Aorta (tissue), 5 donors: ENCODE results near the gene SLC12A7. TPM values are rescaled to one million over a fixed set of nuclear protein-coding genes. Genes with fewer than 3 reads are reported as not detected.

Source experiments
- ATAC-seq: fragments of 200-7000 bp; cut with Tn5 transposase; one replicate; pipeline ENCODE4 v1.9.1; 2022; ENCODE audit warnings: moderate library complexity; ENCODE audit not compliant: low FRiP score
- DNase-seq, 2 donors: peaks; one replicate each; pipeline ENCODE4 v3.0.0-alpha.2; 2020
- H3K27ac ChIP-seq, 2 donors: one replicate each; pipeline ENCODE4 v1.5.1; 2013; ENCODE audit warnings: low read length in 2 of 2, mild to moderate bottlenecking in 2 of 2, moderate library complexity in 2 of 2, control low read depth in 1 of 2, inconsistent platforms in 1 of 2, low read depth in 1 of 2
- H3K27me3 ChIP-seq, 2 donors: one replicate each; pipeline ENCODE4 v1.6.1; 2013; ENCODE audit warnings: control low read depth in 1 of 2, low read length in 1 of 2, mild to moderate bottlenecking in 1 of 2, moderate library complexity in 1 of 2; ENCODE audit not compliant: insufficient read depth in 2 of 2, control insufficient read depth in 1 of 2
- H3K36me3 ChIP-seq, 2 donors: one replicate each; pipeline ENCODE4 v1.6.1; 2013; ENCODE audit warnings: control low read depth in 1 of 2, low read length in 1 of 2, mild to moderate bottlenecking in 1 of 2; ENCODE audit not compliant: insufficient read depth in 2 of 2, control insufficient read depth in 1 of 2
- H3K4me1 ChIP-seq, 2 donors: one replicate each; pipeline ENCODE4 v1.6.1; 2013; ENCODE audit warnings: low read length in 2 of 2, control low read depth in 1 of 2, mild to moderate bottlenecking in 1 of 2, moderate library complexity in 1 of 2; ENCODE audit not compliant: insufficient read depth in 2 of 2, control insufficient read depth in 1 of 2
- H3K4me3 ChIP-seq, 2 donors: one replicate each; pipeline ENCODE4 v1.5.1; 2013; ENCODE audit warnings: low read length in 2 of 2, control low read depth in 1 of 2, mild to moderate bottlenecking in 1 of 2
- H3K9me3 ChIP-seq: one replicate; pipeline ENCODE4 v1.6.1; 2013; ENCODE audit warnings: mild to moderate bottlenecking, low read length; ENCODE audit not compliant: control insufficient read depth
- WGBS, 2 donors: extraction: QIAGEN DNeasy Blood & Tissue Kit; methylation state at CpG; one replicate each; pipeline ENCODE4 v1.1.7; 2013; 5-methylcytosine and 5-hydroxymethylcytosine counted together
- intact Hi-C, 2 donors: fragments of 100-400 bp; cut with DNase I; formaldehyde crosslinking; loops; one replicate each; pipeline versions ENCODE4 v1.14.2 to v1.15.0; 2022
- polyA plus RNA-seq, 2 donors: library from polyadenylated mRNA; stranded (reverse); fragments of 200-250 nt; gene quantifications; one replicate each; pipeline ENCODE4 v1.2.3, GENCODE V29; 2013
- total RNA-seq, 2 donors: library from RNA; stranded (reverse); fragmentation: NEBNext Ultra II Directional; extraction: Animal tissue kit (Norgen Biotek cat#: 25700); gene quantifications; one replicate each; pipeline ENCODE4 v1.2.1, GENCODE V29; 2021
- donor health status: healthy with polysubstance abuse.
- donor health status: Bipolar disorder and iron deficiency.
- donor health status: DM: no; HTN: no; CAD: no.
- donor health status: DM: no; HTN: no; CAD: no.
- donor health status: DM: yes; HTN: yes; CAD: no.

The SLC12A7 gene
- total and polyA plus RNA-seq, 4 donors: 4.5 to 54.4 (median 19.3) TPM

DNA sequence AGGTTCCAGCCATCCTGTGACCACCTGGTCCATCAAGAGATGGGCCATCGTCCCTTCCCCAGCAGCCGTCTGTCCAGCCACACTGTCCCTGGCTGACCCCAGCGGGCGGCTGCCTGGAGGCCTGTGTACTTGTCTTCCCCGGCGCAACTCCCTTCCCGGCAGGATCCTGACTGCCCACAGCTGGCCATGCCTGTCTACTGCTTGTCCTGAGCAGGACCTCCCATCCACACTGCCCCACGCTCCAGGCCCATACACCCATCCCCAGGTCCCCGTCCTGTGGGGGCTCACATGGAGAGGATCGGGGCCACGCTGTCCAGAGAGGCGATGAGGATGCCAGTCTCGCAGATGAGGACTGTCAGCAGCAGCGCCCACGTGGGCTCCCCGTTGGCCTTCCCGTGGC, 35.5 kb downstream of the SLC12A7 start:
- intact Hi-C loops: no loop called here
- DNase-seq (no peak), ATAC-seq (no peak)
- Histone ChIP-seq H3K9me3 (no peaks in the 10 kb centered on the region), H3K27me3 (no peaks in the 10 kb centered on the region), H3K4me1 (no peaks in the 10 kb centered on the region), H3K36me3 (no peaks in the 10 kb centered on the region), H3K4me3 (no peak overlapping the region), H3K27ac (no peak overlapping the region)
- WGBS, 2 donors: 94 to 95% methylated on average over 17 of the region's 17 CpGs

DNA sequence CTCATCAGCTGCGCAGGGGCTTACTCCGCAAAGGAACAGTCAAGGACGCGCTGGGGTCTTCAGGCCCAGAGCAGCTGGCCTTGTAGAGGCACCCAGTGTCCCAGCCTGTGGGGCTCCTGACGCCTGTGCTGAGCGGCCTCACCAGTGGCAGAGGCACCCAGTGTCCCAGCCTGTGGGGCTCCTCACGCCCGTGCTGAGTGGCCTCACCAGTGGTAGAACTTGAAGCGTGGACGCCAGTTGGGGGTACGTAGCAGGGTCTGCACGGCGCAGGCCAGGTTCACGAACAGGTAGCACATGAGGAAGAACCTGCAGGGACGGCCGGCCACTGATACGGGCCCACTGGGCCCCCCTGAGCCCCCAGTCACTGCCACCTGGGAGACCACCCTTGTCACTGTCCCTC, 35.9 kb downstream of the SLC12A7 start:
- H3K27ac ChIP-seq: no peak overlapping the region
- no peaks in the 10 kb centered on the region for H3K27me3 ChIP-seq
- no peaks in the 10 kb centered on the region for H3K36me3 ChIP-seq
- no peaks in the 10 kb centered on the region for H3K4me1 ChIP-seq
- intact Hi-C loops: no loop called here
- peak; percentile 39 for ATAC-seq
- no peak overlapping the region for H3K4me3 ChIP-seq
- WGBS, 2 donors: 96% methylated on average over 17 of the region's 17 CpGs
- no peaks in the 10 kb centered on the region for H3K9me3 ChIP-seq
- DNase-seq: no peak

- H3K4me3 ChIP-seq: no peak overlapping the region
- no peak overlapping the region for H3K27ac ChIP-seq
- WGBS, 2 donors: 83 to 88% methylated on average over 10 of the region's 10 CpGs
- H3K4me1 ChIP-seq: no peaks in the 10 kb centered on the region
- ATAC-seq (no peak), DNase-seq (no peak)
- H3K9me3 ChIP-seq: no peaks in the 10 kb centered on the region
- intact Hi-C loops: no loop called here
- no peaks in the 10 kb centered on the region for H3K27me3 ChIP-seq
- H3K36me3 ChIP-seq: no peaks in the 10 kb centered on the region
Observed at GRCh38 chr5:1075555-1075881, 36.3 kb downstream of the SLC12A7 start.

DNA sequence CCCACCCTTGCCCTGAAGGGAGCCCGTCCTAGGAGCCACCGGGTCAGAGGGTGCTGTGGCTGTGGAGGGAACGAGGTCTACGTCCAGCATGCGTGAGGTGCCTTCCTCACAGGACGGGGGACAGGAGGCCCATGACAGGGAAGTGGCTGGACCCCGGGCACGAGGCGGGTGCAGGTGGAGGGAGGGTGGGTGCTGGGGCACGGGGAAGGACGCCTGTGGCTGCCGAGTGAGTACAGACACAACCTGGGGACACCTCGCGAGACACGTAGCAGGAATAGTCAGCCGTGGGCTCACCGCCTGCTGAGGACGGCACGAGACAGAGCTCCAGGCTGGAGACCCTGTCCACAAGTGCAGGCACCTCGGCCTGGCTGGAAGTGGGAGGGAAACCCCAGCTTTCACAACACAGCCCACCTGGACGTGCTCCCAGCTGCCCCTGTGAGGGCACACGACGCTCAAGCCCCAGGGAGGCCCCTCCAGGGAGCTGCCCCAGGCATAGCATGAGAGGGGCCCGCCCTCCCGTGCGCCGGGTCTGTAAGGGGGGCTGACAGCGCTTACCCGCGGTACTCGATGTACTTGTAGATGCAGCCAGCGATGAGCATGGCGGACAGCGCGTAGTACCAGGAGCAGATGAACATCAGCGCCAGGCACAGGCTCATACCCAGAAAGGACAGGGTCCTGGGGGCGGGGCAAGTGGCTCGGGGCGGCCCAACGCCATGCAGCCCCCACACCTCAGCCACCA, 36.9 kb downstream of the SLC12A7 start:
- Histone ChIP-seq H3K4me1 (no peaks in the 10 kb centered on the region), H3K4me3 (no peak overlapping the region), H3K9me3 (no peaks in the 10 kb centered on the region), H3K27me3 (no peaks in the 10 kb centered on the region), H3K36me3 (no peaks in the 10 kb centered on the region), H3K27ac (no peak overlapping the region)
- 90 to 92% methylated on average over 40 of the region's 40 CpGs for WGBS, 2 donors
- intact Hi-C loops: no loop called here
- no peak for DNase-seq
- ATAC-seq: peak; percentile 53

DNA sequence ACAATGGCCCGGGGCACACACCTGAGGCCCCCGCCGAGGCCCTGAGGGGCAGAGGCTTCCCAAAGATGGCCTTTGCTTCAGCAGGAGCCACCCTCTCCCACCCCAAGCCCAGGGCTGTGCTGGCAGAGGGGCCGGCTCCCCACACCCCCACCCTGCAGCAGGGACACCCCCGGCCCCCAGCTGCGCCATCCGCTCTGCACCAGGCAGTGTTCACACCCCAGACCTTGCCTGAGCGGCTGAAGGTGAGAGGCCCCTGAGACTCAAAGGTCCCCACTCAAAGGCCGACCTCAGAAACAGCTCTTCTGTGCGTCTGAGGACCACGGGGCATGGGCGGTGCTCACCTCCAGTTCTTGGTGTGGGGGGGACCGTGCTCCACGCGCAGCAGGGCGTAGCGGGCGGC, 37.6 kb downstream of the SLC12A7 start:
- H3K9me3 ChIP-seq: no peaks in the 10 kb centered on the region
- 93% methylated on average over 18 of the region's 18 CpGs for whole genome bisulfite sequencing, 2 donors
- DNase-seq (no peak), ATAC-seq (no peak)
- H3K4me3 ChIP-seq: no peak overlapping the region
- H3K27me3 ChIP-seq: no peaks in the 10 kb centered on the region
- H3K36me3 ChIP-seq: no peaks in the 10 kb centered on the region
- H3K27ac ChIP-seq: no peak overlapping the region
- intact Hi-C loops: no loop called here
- H3K4me1 ChIP-seq: no peaks in the 10 kb centered on the region

DNA sequence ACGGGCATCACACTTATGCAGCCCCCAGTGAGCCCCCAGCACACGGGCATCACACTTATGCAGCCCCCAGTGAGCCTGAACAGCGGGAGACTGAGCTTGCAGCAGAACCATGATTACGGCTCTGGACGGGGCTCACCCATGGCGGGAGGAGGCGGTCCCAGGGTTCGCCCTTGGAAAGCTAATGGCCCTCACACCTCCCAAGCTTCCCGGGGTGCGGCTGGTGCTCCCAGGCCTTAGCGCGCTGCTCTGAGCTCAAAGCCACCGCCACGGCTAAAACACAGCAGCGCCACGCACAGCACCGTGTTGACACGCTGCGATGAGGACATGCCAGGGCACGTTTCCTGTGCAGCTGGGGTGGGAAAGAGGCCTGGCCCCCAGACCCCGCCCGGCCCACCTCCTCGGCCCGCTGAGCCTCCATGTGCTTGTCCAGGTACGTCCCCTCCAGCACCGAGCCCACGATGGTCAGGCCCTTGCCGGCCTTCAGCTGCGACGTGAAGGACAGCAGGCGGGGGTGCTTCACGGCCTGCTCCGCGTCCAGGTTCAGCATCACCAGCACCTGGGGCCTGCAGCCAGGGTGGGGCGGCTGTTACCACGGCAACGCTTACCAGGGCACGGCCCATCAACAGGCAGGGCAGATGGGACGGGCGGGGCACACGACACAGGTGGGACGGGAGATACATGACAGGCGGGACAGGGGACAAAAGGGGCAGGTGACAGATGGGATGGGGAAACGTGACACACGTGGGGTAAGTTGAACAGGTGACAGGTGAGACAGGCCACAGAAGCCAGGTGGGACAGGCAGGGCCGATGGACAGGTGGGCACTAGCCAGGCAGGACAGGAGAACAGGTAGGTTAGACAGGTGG, 38.4 kb downstream of the SLC12A7 start:
- Histone ChIP-seq H3K27me3 (no peaks in the 10 kb centered on the region), H3K4me1 (no peaks in the 10 kb centered on the region), H3K27ac (no peak overlapping the region), H3K9me3 (no peaks in the 10 kb centered on the region), H3K36me3 (no peaks in the 10 kb centered on the region), H3K4me3 (no peak overlapping the region)
- 91 to 92% methylated on average over 45 to 46 of the region's 46 CpGs for WGBS, 2 donors
- no peak for ATAC-seq
- intact Hi-C loops: no loop called here
- no peak for DNase-seq

DNA sequence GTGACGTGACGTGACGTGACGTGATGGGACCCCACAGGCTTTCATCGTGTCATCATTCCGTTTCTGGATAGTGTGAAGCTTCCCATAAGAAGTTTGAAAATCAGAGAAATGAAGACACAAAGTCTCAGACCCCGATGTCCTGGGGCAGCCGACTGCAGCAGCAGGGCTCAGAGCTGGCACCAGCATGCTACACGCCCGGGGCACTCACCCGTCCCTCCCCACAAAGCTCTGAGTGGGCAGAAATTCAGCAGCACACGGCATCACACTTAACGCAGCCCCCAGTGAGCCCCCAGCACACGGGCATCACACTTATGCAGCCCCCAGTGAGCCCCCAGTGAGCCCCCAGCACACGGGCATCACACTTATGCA, 42.2 kb downstream of the SLC12A7 start:
- H3K36me3 ChIP-seq: no peaks in the 10 kb centered on the region
- WGBS, 2 donors: 94% methylated on average over 13 to 14 of the region's 15 CpGs
- ATAC-seq: no peak

DNA sequence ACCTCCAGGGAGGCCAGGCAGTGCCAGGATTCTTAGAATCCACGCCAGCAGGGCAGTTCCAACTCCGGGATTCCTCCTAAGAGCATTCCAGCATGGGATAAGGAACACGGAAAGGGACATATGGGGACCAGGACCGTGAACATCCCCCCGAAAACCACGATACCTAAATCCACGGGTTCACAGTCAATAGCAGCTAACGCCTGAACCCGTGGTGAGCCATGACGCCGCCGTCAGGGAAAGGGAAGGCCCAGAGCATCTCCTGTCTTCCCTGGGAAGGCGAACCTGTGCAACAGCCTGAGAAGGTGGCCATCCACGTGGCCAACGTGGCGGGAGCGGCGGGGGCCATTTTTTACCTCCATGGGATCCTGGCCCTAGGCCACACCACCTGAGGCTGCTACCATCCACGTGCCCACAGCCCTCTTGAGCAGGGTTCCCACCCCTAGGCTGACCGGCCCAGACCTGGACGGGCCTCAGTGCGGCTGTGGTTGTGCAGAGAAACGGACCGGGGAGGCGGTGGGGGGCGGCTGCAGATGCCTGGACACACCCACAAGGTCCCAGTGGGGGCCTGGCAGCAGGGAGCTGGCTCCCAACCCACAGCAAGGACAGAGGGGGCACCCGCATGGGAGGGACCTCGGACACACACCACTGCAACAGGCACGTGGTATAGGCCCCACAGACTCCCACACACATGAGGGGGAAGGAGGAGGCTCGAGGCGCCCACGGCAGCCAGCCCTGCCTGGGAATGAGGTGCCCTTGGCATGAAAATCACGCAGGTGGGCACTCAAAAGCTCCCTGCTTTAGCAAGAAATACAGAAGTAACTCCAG, 42.8 kb downstream of the SLC12A7 start:
- Histone ChIP-seq H3K4me1 (no peaks in the 10 kb centered on the region), H3K9me3 (no peaks in the 10 kb centered on the region), H3K27ac (no peak overlapping the region), H3K4me3 (no peak overlapping the region), H3K27me3 (no peaks in the 10 kb centered on the region), H3K36me3 (no peaks in the 10 kb centered on the region)
- peak; percentile 37 for ATAC-seq
- no peak for DNase-seq
- intact Hi-C loops: no loop called here
- WGBS, 2 donors: 95% methylated on average over 33 of the region's 33 CpGs

More for the DNA sequence above, 42.2 kb downstream of the SLC12A7 start:
- Histone ChIP-seq H3K27me3 (no peaks in the 10 kb centered on the region), H3K4me1 (no peaks in the 10 kb centered on the region), H3K27ac (no peak overlapping the region), H3K4me3 (no peak overlapping the region), H3K9me3 (no peaks in the 10 kb centered on the region)
- no peak for DNase-seq
- intact Hi-C loops: no loop called here
